Stimulated activated naive CD8-positive, alpha-beta T cell treated with anti-CD3 and anti-CD28 coated beads, Interleukin-15, Interleukin-2, amounts not matched to agents 100 U/mL and 50 U/mL, for 24 hours (primary cell): ENCODE data around the gene MIEF1.

Experiments
- ATAC-seq: fragments of 150-1000 bp; cut with Tn5 transposase; one replicate; pipeline ENCODE4 v1.10.0; 2021
- DNase-seq: peaks from one replicate; pipeline ENCODE4 v3.0.0; 2021

Gene MIEF1

DNA sequence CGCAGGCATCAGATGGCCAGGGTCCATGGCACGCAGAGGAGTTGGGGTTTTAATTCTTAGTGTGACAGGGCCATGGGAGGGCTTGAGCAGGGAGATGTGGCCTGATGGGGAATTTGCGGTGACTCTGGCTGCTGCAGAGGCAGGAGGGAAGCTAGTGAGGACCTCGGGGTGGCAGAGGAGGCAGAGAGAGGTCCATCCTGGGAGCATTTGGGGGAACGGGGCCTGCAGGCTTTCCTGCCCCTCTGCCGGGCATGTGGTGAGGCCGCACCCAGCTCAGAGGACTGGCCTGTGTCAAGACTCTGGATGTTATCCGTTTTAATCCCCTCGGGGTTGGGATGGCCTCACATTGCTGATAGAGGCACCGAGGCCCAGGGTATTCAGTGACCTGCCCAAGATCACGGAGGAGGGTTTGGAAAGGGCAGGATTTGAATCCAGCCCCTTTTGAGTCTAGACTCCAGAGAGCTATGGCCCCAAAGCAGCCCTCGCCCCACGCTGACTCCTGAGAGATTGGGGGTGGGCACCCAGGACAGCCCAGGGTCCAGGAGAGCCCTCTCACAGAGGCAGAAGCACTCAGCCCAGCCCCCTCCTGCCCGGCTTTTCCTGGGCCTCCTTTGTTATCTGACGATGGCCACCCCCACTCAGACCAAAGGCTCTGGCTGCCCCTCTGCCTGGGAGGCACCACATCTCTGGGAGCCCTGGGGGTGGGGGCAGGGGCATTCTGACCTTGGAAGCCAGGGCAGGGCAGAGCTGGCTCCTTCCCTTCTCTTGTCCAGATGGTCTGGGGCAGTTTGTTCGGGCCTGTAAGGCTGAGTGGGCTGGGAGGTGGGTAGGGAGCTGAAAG is 31.4 kb upstream of the MIEF1 start:
- DNase-seq (no peak), ATAC-seq (no peak)

DNA sequence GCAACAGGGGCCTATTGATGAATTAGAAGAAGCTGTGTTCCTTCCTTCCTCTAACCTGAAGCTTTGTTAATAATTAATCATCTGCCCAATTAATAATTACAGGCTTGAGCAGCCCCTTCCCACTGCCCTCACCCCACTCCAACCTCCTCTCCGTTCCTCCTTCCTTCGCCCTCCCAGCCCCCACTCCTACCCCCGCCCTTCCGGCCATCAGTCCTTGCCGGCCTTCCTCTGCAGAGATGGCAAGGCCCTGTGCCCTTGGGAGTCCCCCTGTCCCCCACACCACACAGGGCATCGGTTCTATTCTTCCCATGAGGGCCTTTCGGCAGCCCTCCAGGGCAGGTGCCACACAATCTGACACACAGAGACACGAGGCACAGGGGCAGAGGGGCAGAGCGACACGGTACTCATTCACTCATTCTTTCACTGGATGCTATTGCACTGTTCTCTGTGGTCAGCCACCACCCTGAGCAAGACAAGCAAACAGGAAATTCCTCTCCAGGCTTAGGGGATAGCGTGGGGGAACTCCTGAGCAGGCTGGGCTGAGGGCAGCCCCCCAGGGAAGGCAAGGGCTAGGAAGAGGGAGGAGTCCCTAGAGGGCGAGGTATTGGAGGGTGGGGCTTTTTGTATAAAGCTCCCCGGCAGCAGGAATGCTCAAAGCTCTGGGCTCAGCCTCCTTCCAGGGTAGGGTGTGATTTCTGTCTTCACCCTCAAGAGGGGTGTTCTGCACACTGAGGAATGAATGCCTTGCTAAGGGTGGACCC is 30.5 kb upstream of the MIEF1 start:
- no peak for DNase-seq
- peak; percentile 58 for ATAC-seq

DNA sequence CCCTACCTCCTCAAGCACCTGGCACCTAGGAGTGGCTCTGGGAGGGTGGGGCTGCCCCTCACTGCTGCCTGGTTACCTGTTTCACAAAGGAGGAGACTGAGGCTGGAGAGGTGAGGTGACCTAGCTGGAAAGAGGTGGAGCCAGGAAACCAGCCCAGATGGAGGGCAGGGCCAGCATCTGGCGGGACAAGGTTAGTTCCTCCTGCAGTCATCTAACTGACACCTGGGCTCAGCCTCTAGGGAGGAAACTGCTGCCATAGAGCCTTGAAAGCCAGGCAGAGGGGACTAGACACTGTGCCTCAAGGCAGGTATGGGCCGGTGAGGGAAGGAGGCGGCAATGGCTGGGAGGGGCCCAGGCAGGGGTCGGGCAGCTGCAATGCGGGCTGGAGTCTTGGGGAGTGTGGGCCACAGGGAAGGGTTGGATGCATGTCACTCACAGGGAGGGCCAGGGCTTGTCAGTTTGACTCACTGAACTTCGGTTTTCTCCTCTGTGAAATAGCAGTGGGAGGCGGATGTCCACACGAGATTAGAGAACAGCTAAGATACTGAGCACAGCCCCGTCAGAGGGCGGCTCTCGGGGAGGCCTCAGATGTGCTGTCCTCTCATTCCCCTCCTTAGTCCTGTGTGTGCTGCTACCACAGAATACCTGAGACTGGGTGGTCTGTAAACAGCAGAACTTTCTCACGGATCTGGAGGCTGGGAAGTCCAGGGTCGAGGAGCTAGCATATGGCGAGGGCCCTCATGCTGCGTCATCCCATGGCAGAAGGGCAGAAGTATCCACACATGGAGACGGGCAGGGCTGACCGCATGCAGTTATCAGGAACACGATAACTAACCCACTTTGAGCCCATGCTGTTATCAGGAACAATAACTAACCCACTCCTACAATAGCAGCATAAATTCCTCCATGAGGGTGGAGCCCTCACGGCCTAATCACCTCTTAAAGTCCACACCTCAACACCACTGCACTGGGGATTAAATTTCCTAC is 29.2 kb upstream of the MIEF1 start:
- DNase-seq (no peak), ATAC-seq (no peak)

DNA sequence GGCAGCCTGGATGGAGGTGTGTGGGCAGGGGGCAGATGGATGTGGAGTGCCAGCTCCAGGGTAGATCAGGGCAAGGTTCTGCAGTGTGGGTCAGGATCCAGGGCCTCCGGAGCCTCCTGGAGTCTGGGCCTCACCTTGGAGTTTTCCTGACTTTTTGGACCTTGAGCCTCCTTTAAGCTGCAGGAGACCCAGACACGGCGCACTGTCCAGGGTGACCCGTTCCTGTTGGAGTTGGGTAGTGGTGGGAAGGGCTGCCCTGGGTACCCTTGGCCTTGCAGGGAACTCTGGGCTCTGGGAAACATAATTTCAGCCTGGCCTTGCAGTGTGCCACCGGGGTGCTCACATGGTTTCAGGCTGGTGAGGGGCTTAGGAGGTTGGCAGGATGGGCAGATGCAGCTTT is 28.2 kb upstream of the MIEF1 start:
- ATAC-seq (no peak), DNase-seq (no peak)

DNA sequence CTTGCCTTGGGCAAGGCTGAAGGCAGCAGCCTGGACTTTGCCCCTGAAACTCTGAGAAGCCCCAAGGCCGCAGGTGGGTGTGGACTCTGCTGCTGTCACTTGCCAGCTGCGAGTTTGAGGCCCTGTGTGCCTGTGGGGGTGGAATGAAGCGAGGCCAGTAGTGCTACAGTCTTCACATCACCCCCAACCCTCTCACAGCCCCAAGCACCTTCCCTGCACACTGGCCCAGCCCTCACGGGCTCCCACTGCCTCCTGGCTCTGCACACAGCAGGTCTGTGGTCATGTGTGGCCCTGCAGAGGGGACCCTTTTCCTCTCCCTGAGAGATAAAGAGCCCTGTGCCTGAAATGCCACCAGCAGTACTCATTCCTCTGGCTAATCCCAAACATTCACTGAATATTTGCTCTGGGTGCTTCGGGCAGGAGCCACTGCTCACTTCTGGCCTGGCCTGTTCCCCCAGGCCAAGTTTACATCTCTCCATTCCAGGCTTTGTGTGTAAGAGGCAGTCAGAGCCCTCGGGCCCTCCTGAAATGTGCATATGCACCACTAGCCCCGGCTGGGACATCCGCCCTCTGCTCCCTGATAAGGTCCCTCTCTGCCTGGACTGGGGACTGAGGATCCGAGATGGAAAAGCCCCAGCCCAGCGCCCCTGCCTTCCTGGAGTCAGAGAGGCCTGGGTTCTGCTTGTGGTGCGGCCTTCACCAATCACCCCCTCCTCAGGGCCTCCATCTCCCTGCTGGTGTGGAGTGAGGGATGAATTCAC is 27.6 kb upstream of the MIEF1 start:
- DNase-seq: no peak

DNA sequence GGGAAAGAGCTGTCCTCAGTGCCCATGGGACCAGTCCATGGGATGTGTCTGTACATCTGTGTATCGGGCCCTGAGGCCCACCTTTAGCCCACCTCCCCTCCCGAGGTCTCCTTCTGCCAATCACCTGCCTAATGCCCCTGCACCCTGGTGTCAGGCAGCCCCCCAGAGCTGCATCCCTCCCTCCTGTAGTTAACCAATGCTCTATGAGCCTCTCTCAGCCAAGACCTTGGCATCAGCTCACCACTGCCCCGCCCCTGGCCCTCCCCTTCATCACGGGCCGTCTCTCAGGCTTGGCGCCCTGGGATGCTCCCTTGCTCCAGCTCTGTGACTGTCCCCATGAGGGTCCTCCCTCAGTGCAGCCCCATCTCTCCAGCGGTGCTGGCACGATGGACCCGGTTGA is 26.8 kb upstream of the MIEF1 start:
- ATAC-seq (no peak), DNase-seq (no peak)

More for the DNA sequence above, 27.6 kb upstream of the MIEF1 start:
- ATAC-seq: no peak

DNA sequence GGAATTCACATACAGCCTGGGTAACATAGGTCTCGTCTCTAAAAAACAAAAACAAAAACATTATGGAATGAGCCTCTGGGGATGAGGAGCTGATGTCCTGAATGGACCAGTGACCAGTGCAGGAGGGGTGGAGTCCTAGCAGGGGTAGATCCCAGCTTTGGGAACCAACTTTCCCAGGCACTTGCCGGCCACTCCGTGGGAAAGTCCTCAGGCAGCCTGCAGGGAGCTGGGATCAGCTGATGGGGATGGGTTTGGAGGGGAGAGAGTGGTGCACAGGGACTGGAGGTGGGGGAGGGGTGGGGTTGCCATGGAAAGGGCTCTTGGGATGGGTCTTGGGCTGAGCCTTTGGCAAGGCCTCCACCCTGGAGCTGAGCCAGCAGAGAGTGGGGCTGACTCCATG is 26.2 kb upstream of the MIEF1 start:
- no peak for DNase-seq
- ATAC-seq: no peak

DNA sequence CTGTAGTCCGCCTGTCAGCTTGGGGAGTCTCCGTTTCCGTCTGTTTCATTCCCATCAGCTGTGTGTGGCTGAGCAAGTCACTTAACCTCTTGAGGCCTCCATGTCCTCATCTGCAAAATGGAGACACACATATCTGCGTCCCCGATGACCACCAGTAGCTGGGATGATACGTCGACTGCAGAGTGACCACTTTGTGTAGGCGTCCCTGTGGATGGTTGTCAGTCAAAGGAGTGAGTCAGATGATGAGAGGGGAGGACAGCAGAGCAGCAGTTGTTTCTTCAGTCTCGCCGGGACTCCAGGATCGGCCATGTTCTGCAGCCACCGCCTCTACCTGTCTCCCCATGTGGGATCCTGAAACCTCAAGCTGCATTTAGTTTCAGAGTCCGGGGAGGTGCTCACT is 25.4 kb upstream of the MIEF1 start:
- ATAC-seq: no peak
- DNase-seq: no peak

DNA sequence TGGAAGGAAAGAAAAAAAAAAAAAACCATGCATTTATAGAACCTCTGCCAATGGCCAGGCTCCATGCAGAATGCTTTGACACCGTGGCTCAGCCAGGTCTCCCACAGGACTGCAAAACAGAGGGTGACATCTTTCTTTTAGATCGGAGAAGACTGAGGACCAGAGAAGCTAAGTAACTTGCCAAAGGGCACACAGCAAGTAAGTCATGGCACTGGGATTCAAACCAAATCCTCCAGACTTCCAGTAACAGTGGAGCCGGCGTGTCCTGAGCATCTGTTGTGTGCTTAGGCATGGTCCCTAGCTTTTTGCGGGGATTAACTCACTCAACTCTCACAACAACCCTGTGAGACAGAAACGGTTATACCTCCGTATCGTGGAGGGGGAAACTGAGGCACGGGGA is 24.5 kb upstream of the MIEF1 start:
- DNase-seq: no peak
- no peak for ATAC-seq

DNA sequence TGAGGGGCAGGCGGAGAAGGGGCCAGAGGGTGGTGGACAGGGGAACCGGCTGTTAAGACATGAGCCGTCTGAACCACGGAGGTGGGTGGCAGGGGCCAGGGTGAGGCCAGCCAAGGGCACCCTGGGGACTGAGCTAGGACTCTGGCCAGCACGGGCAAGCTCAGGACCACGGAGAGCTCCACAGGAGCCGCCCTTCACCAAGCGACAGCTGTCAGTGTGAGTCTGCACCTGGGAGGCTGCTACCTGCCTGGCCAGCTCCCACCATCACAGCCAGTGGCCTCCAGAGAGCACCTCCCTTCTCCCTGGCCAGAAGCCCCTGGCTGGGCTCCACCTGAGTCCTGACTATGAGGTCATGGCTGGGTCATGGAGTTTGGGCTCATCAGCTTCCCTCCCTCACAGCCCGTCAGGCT is 23.6 kb upstream of the MIEF1 start:
- ATAC-seq (no peak), DNase-seq (peak; percentile 32)

DNA sequence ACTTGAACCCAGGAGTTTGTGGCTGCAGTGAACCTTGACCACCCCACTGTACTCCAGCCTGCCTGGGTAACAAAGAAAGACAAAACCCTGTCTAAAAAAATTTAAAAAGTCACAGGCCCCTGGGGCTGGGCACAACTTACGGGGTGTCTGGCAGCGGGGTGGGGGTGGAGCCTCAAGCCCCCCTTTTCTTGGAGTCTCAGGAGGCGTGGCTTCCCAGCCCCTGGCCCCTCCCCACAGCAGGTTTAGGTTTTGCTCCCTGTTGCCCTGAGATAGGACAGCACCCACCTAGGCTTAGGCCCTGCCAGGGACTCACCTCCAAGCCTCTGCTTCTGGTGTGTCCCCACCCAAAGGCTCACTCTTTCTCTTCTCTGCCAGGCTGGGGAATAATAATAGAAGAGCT is 22.8 kb upstream of the MIEF1 start:
- DNase-seq (no peak), ATAC-seq (no peak)

DNA sequence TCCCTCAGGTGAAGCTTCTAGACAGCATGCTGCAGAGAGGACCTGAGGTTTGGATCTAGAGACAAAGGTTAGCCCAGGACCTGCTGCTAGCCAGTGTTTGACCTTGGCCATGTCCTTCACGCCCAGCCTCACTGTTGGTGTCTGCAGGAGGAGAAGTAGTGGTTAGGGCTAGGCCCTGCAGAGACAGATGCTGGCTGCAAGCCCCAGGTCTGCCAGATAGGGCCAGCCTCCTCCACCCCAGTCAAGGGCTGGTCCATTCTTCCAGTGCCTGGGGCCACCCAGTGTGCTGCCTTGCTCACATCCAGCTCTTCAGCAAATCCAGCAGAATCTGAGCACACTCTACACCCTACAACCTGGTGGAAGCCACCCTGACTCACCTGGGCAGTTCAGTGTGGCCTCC is 21.5 kb upstream of the MIEF1 start:
- DNase-seq: no peak
- no peak for ATAC-seq

DNA sequence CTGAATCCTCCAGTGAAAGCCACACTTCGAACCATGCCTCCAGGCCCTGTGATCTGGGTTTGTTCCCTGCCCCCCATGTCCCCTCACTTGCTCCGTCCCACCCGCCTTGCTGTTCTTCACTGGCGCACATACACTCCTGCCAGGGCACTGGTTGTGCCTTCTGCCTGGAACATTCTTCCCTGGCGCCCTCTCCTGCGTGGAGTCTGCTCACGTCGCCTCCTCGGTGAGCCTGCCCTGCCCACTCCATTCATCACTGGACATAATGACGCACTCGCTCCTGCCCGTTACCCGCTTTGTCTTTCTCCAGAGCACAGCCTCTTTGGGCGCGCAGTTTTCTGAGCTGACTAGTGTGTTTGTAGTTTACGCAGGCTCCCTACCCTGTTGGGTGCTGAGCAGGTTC is 21.0 kb upstream of the MIEF1 start:
- no peak for ATAC-seq

DNA sequence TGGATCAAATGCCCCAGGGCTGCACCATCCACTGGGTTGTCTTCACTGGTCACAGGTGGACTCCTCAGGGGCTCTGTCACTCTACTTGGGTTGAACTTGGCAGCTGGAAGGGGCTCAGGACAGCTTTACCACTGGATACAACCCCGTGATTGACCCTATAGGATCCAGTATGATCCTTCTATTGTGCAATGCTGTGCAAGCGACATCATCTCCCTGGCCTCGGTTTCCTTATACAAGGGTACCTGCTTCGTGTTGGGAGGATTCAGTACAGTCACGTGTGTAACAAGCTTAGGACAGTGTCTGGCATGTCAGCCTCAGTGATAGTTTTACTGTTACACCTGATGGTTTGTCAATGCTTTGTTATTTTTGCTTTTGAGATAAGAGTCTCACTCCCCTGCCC is 20.5 kb upstream of the MIEF1 start:
- ATAC-seq (no peak), DNase-seq (no peak)

More for the DNA sequence above, 21.0 kb upstream of the MIEF1 start:
- DNase-seq: no peak

DNA sequence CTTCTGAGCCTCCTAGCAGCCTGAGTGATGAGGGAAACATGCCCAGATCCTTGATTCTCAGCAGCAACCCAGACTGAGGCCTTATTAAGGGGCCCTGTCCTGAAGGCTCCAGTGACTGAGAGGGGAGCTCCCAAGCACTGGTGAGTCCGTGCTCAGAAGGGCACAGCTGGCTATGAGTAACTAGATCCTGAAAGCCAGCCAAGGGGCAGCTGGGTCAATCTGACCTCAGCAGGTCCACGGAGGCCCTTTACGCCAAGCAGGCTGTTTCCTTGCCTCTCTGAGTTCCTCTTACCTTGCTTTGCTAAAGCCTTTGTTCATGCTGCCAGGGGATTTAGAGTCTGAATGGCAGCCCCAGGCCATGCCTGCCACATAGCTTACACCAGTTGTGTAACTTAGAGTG is 19.3 kb upstream of the MIEF1 start:
- no peak for ATAC-seq
- DNase-seq: no peak

DNA sequence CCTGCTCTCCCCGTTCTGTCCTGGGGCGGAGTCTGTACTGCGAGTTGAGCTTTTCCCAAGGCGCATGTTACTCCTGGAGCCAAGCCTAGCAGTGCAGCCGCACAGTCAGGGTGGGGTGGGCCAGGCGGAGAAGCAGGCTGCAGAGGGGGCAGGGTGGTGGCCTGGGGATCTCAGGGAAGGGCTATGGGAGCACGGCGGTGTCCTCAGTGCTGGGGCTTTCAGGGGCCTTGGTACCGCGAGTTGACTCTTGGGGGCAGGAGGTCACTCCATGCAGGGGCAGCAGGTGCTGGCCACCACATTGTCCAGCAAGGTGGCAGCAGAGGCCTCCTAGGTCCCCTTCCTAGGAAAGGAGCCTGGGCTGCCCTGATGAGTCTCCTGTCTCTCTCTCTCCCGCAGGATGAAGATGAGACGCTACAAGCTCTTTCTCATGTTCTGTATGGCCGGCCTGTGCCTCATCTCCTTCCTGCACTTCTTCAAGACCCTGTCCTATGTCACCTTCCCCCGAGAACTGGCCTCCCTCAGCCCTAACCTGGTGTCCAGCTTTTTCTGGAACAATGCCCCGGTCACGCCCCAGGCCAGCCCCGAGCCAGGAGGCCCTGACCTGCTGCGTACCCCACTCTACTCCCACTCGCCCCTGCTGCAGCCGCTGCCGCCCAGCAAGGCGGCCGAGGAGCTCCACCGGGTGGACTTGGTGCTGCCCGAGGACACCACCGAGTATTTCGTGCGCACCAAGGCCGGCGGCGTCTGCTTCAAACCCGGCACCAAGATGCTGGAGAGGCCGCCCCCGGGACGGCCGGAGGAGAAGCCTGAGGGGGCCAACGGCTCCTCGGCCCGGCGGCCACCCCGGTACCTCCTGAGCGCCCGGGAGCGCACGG is 14.9 kb upstream of the MIEF1 start:
- DNase-seq (no peak), ATAC-seq (no peak)

DNA sequence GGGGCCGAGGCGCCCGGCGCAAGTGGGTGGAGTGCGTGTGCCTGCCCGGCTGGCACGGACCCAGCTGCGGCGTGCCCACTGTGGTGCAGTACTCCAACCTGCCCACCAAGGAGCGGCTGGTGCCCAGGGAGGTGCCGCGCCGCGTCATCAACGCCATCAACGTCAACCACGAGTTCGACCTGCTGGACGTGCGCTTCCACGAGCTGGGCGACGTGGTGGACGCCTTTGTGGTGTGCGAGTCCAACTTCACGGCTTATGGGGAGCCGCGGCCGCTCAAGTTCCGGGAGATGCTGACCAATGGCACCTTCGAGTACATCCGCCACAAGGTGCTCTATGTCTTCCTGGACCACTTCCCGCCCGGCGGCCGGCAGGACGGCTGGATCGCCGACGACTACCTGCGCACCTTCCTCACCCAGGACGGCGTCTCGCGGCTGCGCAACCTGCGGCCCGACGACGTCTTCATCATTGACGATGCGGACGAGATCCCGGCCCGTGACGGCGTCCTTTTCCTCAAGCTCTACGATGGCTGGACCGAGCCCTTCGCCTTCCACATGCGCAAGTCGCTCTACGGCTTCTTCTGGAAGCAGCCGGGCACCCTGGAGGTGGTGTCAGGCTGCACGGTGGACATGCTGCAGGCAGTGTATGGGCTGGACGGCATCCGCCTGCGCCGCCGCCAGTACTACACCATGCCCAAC is 14.1 kb upstream of the MIEF1 start:
- no peak for DNase-seq

DNA sequence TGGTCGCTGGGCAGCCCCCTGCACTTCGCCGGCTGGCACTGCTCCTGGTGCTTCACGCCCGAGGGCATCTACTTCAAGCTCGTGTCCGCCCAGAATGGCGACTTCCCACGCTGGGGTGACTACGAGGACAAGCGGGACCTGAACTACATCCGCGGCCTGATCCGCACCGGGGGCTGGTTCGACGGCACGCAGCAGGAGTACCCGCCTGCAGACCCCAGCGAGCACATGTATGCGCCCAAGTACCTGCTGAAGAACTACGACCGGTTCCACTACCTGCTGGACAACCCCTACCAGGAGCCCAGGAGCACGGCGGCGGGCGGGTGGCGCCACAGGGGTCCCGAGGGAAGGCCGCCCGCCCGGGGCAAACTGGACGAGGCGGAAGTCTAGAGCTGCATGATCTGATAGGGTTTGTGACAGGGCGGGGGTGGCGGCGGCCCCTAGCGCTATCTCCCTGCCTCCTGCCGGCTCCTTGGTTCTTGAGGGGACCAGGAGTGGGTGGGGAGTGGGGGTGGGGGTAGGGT is 13.5 kb upstream of the MIEF1 start:
- DNase-seq: no peak
- ATAC-seq: no peak

More for the DNA sequence above, 14.1 kb upstream of the MIEF1 start:
- no peak for ATAC-seq
